ENCODE data around the gene IL1RAPL1. TPM values are rescaled to one million over a fixed set of nuclear protein-coding genes. Genes with fewer than 3 reads are reported as not detected.
A peak's percentile ranks its signal among the peaks of the same experiment; 100 is the strongest.

Gene IL1RAPL1
- not detected in 2 replicates for total RNA-seq
- not detected for polyA plus RNA-seq (2012)

- DNase-seq (ENCODE audit: low read depth) = peak; percentile 11
Observed at GRCh38 chrX:28586981-28587551, at the start of gene IL1RAPL1. IL1RAPL1 (plus strand) TSS chrX:28587446.

- DNase-seq (ENCODE audit: low read depth) = no peak
Observed at GRCh38 chrX:28542791-28543190, 44.5 kb upstream of the IL1RAPL1 start.

DNA sequence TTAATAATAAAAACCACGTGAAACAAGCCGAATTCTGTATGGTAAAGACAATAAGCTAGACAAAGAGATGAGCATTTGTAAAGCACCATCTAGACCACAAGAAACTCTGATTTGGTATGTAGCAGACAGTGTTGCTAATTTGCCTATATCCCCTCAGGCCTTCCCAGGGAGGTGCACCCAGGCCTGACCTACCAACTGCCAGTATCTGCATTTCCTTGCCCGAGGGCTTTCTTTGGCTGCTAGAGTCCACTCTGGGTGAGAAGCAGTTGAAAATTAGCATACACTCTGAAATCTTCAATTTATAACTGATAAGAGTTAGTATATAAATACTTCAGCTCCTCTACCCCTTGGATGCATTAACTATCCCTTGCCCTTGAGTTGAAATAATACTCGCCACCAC is 37.4 kb upstream of the IL1RAPL1 start:
- DNase-seq (ENCODE audit: low read depth) = no peak

DNA sequence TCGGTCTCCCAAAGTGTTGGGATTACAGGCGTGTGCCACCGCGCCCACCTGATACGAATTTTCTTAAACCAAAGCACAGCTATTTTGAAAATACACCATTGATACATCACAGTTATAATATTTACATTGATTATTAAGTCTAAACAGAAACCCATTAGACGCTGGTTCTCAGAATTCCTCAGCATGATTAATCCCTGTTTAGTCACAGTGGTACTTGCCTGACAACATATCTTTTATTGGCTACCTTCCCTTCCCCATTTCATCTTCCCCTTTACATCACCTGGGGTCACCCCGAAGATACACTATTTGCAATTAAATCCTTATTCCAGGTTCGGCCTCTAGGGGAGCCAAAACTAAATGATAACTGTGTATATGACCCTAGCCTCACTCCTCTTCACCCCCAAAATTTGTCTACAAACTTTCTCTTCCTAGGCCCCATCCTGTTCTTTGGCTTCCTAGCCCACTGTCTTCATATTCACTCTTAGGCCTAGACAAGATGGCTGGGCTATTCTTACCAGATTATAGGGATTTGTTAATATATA is 36.8 kb upstream of the IL1RAPL1 start:
- no peak for DNase-seq (ENCODE audit: low read depth)

- DNase-seq (ENCODE audit: low read depth) = no peak
Observed at GRCh38 chrX:28552322-28552721, 34.9 kb upstream of the IL1RAPL1 start.

- DNase-seq (ENCODE audit: low read depth) = no peak
Observed at GRCh38 chrX:28552882-28553829, 34.1 kb upstream of the IL1RAPL1 start.

DNA sequence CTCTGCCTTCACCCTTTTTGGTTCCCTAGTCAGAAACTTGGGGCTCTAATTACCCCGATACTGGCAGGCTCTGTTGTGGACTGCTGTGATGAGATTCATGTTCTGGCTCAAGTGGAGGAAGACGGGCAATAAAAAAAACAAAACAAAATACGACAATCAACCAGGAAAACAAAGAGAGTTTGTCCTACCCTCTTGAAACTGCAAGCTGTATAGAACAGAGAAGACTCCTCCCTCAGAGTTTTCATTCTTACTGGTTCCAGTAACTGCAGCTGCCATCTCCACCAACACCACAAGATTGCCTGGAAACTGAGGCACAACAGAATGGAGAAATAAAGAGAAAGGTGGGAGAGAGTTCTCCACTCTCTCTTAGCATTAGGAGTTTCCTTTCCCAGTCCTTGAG is 11.1 kb upstream of the IL1RAPL1 start:
- no peak for DNase-seq (ENCODE audit: low read depth)

- no peak for DNase-seq (ENCODE audit: low read depth)
Observed at GRCh38 chrX:28581522-28581921, 5.7 kb upstream of the IL1RAPL1 start.

DNA sequence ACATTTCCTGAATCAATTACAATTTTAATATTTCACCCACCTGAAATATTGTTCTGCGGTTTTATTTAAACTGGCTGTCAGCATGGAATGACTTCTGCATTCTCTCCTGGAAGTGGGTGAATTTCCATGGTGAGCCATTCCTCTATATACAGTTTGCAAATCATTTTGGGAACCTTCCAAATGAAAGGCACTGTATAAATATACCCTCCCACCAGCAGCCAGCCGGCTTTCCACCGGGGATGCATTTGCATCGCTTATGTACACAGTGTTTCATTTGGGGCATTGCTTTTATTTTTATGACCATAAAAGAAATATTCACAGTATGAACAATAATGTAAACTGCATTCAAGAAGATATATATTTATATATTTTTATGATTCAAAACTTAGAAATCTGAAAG is 4.7 kb upstream of the IL1RAPL1 start:
- DNase-seq (ENCODE audit: low read depth) = no peak

DNA sequence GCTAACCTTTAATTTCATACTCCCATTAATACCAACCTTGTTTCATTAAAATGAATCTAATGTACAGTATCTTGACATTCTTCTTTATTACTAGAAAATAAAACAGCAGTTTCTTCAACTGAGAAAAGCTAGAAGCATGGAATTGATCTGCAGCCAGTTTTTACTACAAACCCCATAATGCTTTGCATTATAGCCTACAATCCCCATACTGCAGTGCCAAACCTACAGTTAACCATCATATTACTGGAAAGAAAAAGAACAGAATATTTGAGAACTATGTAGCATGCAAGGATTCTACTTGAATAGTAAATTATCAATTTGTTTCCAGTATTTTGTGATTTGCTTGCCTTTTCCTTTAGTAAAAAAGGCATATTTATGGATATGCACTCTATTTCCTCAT is 3.2 kb upstream of the IL1RAPL1 start:
- DNase-seq (ENCODE audit: low read depth) = no peak

- DNase-seq (ENCODE audit: low read depth) = no peak
Observed at GRCh38 chrX:28585767-28586166, 1.5 kb upstream of the IL1RAPL1 start.

GRCh38 chrX:28586286-28586685 is 960 bp upstream of the IL1RAPL1 start:
- DNase-seq (ENCODE audit: low read depth) = no peak

DNA sequence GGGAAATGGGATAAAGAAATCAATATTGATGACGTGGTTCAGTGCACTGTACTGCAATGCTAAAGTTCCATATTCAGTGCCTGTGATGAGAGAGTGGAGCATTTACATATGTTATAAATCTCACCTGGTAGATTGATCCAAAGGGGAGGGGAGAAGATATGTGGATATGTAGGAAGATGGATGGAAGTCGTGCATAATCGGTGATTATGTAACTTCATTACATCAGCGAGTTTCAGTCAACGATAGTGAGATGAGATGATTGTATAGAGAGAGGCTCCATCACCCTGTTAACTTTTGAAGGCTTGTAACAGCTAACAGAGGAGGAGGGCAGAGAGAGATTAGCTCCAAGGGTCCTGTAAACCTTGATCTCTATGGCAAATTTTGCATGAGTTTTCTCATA is 1.8 kb downstream of the IL1RAPL1 start:
- DNase-seq (ENCODE audit: low read depth) = no peak

DNA sequence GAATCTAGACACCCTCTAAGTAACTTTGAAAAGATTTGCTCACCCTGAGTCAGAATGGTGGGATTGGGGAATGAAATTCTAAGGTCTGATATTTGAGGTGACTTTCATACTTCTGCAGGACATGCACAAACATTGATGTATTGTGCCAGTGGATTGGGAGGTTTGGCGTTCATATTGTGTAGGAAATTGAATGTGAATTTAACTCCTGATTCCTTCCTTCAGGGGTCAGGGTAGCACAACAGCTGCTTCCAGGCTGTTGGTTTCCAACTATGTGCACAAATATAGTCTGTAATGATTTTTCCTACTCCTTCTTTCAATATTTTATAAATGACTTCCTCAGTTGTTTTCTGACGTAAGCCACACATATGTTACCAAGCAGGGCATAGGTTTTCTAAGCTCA is 3.1 kb downstream of the IL1RAPL1 start:
- DNase-seq (ENCODE audit: low read depth) = no peak

- no peak for DNase-seq (ENCODE audit: low read depth)
Observed at GRCh38 chrX:28591542-28591941, 4.3 kb downstream of the IL1RAPL1 start.

- DNase-seq (ENCODE audit: low read depth) = no peak
Observed at GRCh38 chrX:28595346-28595745, 8.1 kb downstream of the IL1RAPL1 start.

DNA sequence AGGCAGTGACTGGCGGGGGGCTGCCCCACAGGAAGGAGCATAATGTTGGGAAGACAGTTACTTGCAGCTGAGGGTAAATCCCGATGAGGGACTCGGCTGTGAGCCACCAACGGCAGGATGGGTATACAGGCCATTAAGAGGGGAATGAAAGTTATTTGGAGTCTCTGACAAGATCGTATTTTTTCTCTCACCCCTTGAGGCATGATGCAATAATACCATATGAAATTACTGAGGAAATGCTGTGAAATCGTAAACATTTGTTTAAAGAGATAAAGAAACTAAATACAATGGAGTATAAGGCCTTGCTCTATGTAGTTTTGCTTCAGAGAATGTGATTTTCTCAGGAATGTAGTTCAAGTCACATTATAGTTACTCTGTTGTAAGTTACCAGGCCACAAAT is 12.7 kb downstream of the IL1RAPL1 start:
- DNase-seq (ENCODE audit: low read depth) = no peak

DNA sequence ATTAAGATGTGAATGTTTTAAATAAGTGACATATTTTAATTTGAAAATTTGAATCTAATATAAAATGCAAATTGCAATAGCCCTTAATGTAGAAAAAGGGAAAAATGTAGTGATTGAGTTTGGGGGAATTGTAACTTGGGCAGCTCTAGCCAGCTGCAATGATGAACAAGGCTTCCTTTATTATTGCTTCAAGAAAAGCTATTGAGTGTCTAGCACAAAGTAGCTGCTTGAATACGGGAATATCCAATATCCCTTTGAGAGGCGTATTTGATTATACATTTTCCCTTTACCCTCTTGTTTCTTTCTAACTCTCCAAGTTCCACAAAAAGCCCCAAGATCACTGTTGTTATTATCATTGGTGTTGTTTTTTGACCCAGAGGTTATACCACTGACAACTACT is 21.8 kb downstream of the IL1RAPL1 start:
- no peak for DNase-seq (ENCODE audit: low read depth)

- no peak for DNase-seq (ENCODE audit: low read depth)
Observed at GRCh38 chrX:28609917-28610613, 22.8 kb downstream of the IL1RAPL1 start.

DNA sequence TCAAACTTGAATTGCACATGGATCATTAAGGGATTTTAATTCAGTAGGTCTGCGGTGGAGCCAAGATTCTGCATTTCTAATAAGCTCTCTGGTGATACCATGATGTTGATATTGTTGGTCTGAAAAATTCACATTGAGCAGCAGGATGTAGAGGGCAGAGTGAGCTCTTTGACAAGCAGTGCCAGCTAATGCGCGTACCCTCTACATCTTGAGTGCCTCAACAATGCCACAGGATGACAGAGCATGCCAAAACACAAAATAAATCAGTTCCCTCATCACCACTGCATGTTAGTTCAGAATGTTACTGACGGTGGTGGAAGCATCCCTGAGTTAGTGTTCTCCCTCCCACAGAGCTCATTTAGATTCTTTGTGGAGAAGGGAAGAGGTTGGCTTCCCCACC is 23.5 kb downstream of the IL1RAPL1 start:
- no peak for DNase-seq (ENCODE audit: low read depth)

- DNase-seq (ENCODE audit: low read depth) = no peak
Observed at GRCh38 chrX:28613558-28613957, 26.3 kb downstream of the IL1RAPL1 start.

GRCh38 chrX:28625223-28625622 is 38.0 kb downstream of the IL1RAPL1 start:
- DNase-seq (ENCODE audit: low read depth) = no peak

All from myocyte (in vitro differentiated cells).